WERI-Rb-1 (cell line): ENCODE measurements around the gene IGFL2.
"Not testable (repeated sequence)": the region's sequence is repeated elsewhere in the genome, so short reads cannot be mapped to it uniquely, and the experiment has no call there.

Source experiments
- DNase-seq: peaks from one replicate; pipeline ENCODE4 v3.0.0-alpha.2; 2020
- H3K27ac ChIP-seq: fragments of 250-450 bp; sonication (Bioruptor Pico); 2 replicates; pipeline ENCODE4 v1.5.1; 2020; ENCODE audit warnings: mild to moderate bottlenecking, moderate library complexity
- H3K27me3 ChIP-seq: fragments of 250-450 bp; sonication (Bioruptor Pico); 2 replicates; pipeline ENCODE4 v1.5.1; 2021; ENCODE audit warnings: mild to moderate bottlenecking, low read depth, moderate library complexity; ENCODE audit not compliant: insufficient read depth, severe bottlenecking
- H3K36me3 ChIP-seq: fragments of 250-450 bp; sonication (Bioruptor Pico); 2 replicates; pipeline ENCODE4 v1.5.1; 2020; ENCODE audit warnings: mild to moderate bottlenecking, moderate library complexity
- H3K4me3 ChIP-seq: 2 replicates; pipeline ENCODE4 v1.5.1; 2011; ENCODE audit warnings: low read depth, mild to moderate bottlenecking, control low read depth, low read length
- H3K9me3 ChIP-seq: fragments of 250-450 bp; sonication (Bioruptor Pico); 2 replicates; pipeline ENCODE4 v1.5.1; 2021; ENCODE audit warnings: mild to moderate bottlenecking, moderate library complexity; ENCODE audit not compliant: severe bottlenecking
- TF ChIP-seq, protein P1 (sequence below): IDR thresholded peaks from 2 replicates; pipeline ENCODE4 v1.5.1; 2011; ENCODE audit warnings: low read depth, mild to moderate bottlenecking, control low read depth, inconsistent platforms, low read length

Gene IGFL2

DNA sequence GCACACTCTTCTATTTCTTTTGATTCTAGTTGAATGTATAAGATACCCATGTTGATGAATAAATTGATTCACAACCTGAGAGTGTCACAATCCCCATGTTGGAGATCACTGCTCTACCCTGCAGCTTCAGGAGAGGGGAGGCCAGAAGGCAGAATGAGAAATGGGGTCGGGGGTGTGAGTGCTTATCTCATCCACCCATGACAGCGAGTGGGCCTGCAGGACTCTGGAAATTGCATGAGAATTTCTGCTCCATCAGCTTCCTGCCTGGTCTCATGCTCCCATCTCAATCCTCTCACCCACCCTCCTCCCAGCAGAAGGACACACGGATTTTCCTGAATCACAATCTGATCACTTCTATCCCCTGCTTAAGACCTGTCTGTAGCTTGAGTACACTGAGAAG, 58.6 kb downstream of the IGFL2 start:
- Histone ChIP-seq H3K36me3 (no peaks in the 10 kb centered on the region), H3K4me3 (no peak overlapping the region), H3K27me3 (no peaks in the 10 kb centered on the region), H3K9me3 (peaks cover 3% of the 10 kb centered on the region), H3K27ac (no peak overlapping the region)
- DNase-seq, result no peak
- TF ChIP-seq, protein P1, sequence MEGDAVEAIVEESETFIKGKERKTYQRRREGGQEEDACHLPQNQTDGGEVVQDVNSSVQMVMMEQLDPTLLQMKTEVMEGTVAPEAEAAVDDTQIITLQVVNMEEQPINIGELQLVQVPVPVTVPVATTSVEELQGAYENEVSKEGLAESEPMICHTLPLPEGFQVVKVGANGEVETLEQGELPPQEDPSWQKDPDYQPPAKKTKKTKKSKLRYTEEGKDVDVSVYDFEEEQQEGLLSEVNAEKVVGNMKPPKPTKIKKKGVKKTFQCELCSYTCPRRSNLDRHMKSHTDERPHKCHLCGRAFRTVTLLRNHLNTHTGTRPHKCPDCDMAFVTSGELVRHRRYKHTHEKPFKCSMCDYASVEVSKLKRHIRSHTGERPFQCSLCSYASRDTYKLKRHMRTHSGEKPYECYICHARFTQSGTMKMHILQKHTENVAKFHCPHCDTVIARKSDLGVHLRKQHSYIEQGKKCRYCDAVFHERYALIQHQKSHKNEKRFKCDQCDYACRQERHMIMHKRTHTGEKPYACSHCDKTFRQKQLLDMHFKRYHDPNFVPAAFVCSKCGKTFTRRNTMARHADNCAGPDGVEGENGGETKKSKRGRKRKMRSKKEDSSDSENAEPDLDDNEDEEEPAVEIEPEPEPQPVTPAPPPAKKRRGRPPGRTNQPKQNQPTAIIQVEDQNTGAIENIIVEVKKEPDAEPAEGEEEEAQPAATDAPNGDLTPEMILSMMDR, result no peak

DNA sequence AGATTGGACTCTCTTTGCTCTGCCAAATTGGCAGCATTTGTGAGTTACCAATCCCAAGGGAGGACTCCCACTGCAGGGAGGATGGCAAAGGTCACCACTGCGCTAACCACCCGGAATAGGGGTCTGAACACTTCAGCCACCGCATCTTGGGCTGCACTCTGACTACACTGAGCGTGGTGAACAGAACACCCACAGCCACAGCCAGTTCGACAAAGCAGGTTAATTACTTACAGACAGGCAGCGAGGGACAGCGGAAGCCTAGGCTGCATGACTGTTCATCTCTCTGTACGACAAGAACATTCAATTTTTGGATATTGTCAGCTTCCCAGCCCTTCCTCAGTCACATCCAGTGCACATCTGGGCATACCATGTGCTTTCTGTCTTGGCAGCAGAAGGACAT, 59.8 kb downstream of the IGFL2 start:
- not testable (repeated sequence) for H3K36me3 ChIP-seq, H3K27me3 ChIP-seq, H3K4me3 ChIP-seq, H3K9me3 ChIP-seq, DNase-seq, H3K27ac ChIP-seq

DNA sequence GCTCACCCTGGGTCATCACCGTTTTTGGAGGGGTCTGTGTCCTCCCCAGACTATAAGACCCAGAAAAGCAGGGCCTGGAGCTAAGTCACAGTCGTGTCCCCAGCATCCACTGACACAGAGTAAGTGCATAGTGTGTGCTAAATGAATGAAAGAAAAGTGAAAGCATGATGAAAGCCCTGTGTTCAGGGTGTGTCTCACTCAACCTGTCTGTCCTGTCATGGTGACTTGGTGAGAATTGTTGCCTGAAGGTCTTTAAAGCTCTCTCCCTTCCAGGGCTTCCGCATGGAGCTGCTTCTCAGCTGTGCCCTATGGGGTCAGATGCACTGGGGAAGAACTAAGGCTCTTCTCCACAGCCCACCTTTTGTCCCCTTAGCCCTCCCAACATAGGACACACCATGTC, 61.0 kb downstream of the IGFL2 start:
- TF ChIP-seq, protein P1, result no peak
- Histone ChIP-seq H3K27me3 (no peaks in the 10 kb centered on the region), H3K36me3 (no peaks in the 10 kb centered on the region), H3K9me3 (peaks cover 3% of the 10 kb centered on the region), H3K4me3 (no peak overlapping the region), H3K27ac (no peak overlapping the region)
- no peak for DNase-seq

DNA sequence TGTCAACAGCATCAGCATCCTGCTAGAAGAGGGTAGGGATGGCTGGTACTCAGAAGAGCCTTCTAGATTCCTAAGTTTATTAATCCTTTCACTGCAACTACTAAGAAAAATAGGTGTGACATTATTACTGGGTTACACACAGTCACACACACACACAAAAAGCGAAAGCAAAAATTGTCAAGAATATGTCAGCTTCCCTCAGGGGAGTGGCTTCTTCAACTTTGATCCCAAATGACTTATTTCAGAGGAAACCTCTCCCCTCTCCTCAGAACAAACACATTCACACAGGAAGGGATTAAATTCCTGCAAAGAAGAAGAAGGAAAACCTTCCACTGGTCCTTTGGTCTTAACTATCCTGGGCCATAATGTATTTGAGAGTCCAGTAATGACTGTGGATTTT, 61.4 kb downstream of the IGFL2 start:
- H3K36me3 ChIP-seq, result no peaks in the 10 kb centered on the region

DNA sequence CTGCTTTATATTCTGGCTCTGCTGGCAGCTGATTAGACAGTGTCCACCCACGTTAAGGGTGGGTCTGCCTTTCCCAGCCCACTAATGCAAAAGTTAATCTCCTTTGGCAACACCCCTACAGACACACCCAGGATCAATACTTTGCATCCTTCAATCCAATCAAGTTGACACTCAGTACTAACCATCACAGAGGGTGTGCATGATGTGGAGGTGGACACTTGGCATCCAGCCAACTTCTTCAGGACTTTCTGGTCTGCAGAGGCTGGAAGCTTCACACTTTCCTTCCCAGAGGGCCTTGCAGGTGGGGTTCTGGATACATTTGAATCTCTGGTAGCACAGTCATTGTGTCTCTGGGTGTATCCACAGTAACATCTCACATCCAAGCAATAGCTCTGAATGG, 62.6 kb downstream of the IGFL2 start:
- Histone ChIP-seq H3K9me3 (no peaks in the 10 kb centered on the region), H3K27me3 (no peaks in the 10 kb centered on the region), H3K4me3 (no peak overlapping the region), H3K27ac (no peak overlapping the region), H3K36me3 (no peaks in the 10 kb centered on the region)
- no peak for DNase-seq
- TF ChIP-seq, protein P1, result no peak

More for the DNA sequence above, 61.4 kb downstream of the IGFL2 start:
- no peak overlapping the region for H3K27ac ChIP-seq
- H3K27me3 ChIP-seq, result no peaks in the 10 kb centered on the region
- DNase-seq, result no peak
- peaks cover 3% of the 10 kb centered on the region for H3K9me3 ChIP-seq
- no peak overlapping the region for H3K4me3 ChIP-seq
- TF ChIP-seq, protein P1, result no peak
